ENCODE results near the gene PTPN14. TPM values are rescaled to one million over a fixed set of nuclear protein-coding genes. Genes with fewer than 3 reads are reported as not detected.

The PTPN14 gene
- total RNA-seq, 6 experiments from 2014 or later = 1.6 to 4.6 (median 2.1) TPM

DNA sequence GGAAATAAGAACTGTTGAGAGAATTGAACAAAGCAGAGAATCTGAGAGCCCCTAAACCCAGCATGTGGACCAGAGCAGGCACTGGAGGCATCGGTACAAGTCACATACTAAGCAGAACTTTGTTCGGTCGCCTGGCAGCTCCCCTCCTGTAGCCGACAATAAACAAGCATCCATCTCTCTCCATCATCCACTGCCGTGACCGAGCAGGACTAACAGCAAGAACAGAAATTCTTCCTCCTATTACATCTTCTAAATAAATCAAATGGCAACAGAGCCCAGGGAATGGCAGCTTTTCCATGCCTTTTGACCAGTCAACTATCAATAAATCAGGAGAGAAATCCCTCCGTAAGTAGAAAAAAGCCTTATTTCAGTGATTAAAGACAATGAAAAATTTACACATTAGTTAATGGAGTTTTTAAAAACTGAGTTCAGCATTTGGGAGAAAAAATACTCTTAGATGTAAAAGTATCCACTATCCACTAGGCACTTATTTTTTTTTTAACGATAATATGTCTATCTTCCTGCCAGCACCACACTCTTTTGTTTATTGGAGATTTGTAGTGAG lies 36.5 kb downstream of the PTPN14 start:
- Histone ChIP-seq H3K36me3 (no peaks in the 10 kb centered on the region), H3K27me3 (no peaks in the 10 kb centered on the region), H3K9me3 (no peaks in the 10 kb centered on the region), H3K4me1 (no peaks in the 10 kb centered on the region), H3K4me3 (no peak overlapping the region), H3K27ac (no peak overlapping the region)
- TF ChIP-seq, protein P1, sequence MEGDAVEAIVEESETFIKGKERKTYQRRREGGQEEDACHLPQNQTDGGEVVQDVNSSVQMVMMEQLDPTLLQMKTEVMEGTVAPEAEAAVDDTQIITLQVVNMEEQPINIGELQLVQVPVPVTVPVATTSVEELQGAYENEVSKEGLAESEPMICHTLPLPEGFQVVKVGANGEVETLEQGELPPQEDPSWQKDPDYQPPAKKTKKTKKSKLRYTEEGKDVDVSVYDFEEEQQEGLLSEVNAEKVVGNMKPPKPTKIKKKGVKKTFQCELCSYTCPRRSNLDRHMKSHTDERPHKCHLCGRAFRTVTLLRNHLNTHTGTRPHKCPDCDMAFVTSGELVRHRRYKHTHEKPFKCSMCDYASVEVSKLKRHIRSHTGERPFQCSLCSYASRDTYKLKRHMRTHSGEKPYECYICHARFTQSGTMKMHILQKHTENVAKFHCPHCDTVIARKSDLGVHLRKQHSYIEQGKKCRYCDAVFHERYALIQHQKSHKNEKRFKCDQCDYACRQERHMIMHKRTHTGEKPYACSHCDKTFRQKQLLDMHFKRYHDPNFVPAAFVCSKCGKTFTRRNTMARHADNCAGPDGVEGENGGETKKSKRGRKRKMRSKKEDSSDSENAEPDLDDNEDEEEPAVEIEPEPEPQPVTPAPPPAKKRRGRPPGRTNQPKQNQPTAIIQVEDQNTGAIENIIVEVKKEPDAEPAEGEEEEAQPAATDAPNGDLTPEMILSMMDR (IDR thresholded peaks at IDR 0.05) = no peak
- TF ChIP-seq POLR2A (IDR thresholded peaks at IDR 0.05) = no peak
- 66% methylated on average over 4 of the region's 8 CpGs for WGBS (ENCODE audit: insufficient coverage, low coverage, low lambda C conversion rate, missing lambda C conversion rate)
- intact Hi-C loops (cut with DNase I) = no loop called here
- ATAC-seq = no peak
- no peak for DNase-seq

GRCh38 chr1:214514032-214514818 lies 37.2 kb downstream of the PTPN14 start:
- TF ChIP-seq, protein P1 (IDR thresholded peaks at IDR 0.05) = no peak
- no peak for TF ChIP-seq POLR2A (IDR thresholded peaks at IDR 0.05)
- no peak overlapping the region for H3K4me3 ChIP-seq
- H3K36me3 ChIP-seq = no peaks in the 10 kb centered on the region
- intact Hi-C loops (cut with DNase I) = no loop called here
- no peaks in the 10 kb centered on the region for H3K9me3 ChIP-seq
- DNase-seq (no peak), ATAC-seq (no peak)
- H3K27ac ChIP-seq = no peak overlapping the region
- no peaks in the 10 kb centered on the region for H3K27me3 ChIP-seq
- H3K4me1 ChIP-seq = no peaks in the 10 kb centered on the region
- WGBS (ENCODE audit: insufficient coverage, low coverage, low lambda C conversion rate, missing lambda C conversion rate) = 66% methylated on average over 7 of the region's 9 CpGs

DNA sequence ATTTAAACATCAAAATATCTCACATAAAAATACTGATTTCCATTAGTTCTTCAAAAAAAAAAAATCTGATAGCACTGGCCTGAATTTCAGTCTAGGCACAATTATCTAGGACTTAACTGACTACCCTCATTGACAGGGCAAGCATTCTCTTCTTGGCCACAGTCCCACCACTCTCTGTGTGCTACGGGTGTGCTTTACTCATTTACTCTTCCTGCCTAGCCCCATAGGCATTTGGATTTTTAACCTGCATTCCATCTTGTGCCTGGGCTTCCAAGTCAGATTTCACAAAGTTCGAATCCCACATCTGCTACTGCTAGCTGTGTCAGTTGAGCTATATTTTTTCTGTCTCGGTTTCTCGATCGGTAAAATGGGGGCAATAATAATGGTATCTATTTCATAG lies 38.0 kb downstream of the PTPN14 start:
- 77% methylated on average over 5 of the region's 5 CpGs for WGBS (ENCODE audit: insufficient coverage, low coverage, low lambda C conversion rate, missing lambda C conversion rate)
- Histone ChIP-seq H3K9me3 (no peaks in the 10 kb centered on the region), H3K27me3 (no peaks in the 10 kb centered on the region), H3K4me1 (no peaks in the 10 kb centered on the region), H3K4me3 (no peak overlapping the region), H3K27ac (no peak overlapping the region), H3K36me3 (no peaks in the 10 kb centered on the region)
- TF ChIP-seq POLR2A (IDR thresholded peaks at IDR 0.05) = no peak
- TF ChIP-seq, protein P1 (IDR thresholded peaks at IDR 0.05) = no peak
- intact Hi-C loops (cut with DNase I) = no loop called here
- DNase-seq (no peak), ATAC-seq (no peak)

DNA sequence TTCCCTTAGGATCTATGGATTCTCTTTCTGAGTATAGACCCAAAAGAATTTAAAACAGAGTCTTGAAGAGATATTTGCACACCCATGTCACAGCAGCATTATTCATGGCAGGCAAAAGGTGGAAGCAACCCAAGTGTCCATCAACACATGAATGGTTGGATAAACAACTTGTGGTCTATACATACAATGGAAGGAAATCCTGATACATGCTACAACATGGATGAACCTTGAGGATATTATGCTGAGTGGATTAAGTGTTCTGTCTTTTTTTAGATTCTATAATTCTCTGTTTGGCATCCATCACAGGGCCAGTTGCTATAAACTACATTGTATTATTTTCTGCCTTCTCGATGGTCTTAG lies 39.8 kb downstream of the PTPN14 start:
- intact Hi-C loops (cut with DNase I) = no loop called here
- Histone ChIP-seq H3K36me3 (no peaks in the 10 kb centered on the region), H3K9me3 (no peaks in the 10 kb centered on the region), H3K27me3 (no peaks in the 10 kb centered on the region), H3K4me1 (no peaks in the 10 kb centered on the region), H3K27ac (no peak overlapping the region), H3K4me3 (no peak overlapping the region)
- DNase-seq (no peak), ATAC-seq (no peak)
- TF ChIP-seq, protein P1 (IDR thresholded peaks at IDR 0.05) = no peak
- no peak for TF ChIP-seq POLR2A (IDR thresholded peaks at IDR 0.05)
- 83% methylated on average over 1 of the region's 1 CpG for WGBS (ENCODE audit: insufficient coverage, low coverage, low lambda C conversion rate, missing lambda C conversion rate)
